Measurements from ENCODE around the gene IGFBP4. TPM values are rescaled to one million over a fixed set of nuclear protein-coding genes. Genes with fewer than 3 reads are reported as not detected.

The IGFBP4 gene
- total RNA-seq, 2 donors from 2014 or later: 81.0 to 237 TPM

DNA sequence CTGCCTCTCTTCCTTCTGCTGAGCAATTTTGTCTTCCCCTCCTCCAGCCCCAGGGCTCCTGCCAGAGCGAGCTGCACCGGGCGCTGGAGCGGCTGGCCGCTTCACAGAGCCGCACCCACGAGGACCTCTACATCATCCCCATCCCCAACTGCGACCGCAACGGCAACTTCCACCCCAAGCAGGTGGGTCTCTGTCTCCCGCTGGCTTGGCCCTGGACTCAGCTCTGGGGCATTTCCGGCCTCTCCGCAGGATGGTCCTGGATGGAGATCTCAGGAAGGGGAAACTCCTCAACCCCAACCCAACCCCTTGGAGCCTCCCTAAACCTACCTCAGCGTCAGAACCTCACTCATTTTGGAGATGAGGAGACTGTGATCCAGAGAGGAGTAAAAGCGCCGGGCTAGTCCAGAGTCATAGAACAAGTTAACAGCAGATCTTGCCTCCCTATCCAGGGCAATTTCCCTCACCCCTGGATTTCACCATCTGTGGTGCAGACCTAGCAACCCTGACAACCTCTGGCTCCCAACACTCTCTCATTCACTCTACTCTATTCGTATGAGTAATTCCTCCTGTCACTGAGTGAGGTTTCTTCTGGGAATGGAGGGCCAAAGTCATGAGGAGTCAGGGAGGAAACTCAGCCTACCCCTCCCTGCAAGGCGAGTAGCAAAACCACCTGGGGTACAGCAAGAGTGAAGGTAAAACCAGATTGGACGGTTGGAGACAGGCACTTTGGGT is 10.8 kb downstream of the IGFBP4 start:
- no peak for DNase-seq (ENCODE audit: low spot score)
- H3K36me3 ChIP-seq: peaks cover 48% of the 10 kb centered on the region
- peaks cover 0 to 80% of the 10 kb centered on the region in 2 donors for H3K4me1 ChIP-seq
- H3K27ac ChIP-seq: peak overlapping the region in 1 of 2 donors; percentile 73
- H3K9me3 ChIP-seq: no peaks in the 10 kb centered on the region
- H3K27me3 ChIP-seq: no peaks in the 10 kb centered on the region
- no peak overlapping the region for H3K4me3 ChIP-seq
- TF ChIP-seq, protein P1, sequence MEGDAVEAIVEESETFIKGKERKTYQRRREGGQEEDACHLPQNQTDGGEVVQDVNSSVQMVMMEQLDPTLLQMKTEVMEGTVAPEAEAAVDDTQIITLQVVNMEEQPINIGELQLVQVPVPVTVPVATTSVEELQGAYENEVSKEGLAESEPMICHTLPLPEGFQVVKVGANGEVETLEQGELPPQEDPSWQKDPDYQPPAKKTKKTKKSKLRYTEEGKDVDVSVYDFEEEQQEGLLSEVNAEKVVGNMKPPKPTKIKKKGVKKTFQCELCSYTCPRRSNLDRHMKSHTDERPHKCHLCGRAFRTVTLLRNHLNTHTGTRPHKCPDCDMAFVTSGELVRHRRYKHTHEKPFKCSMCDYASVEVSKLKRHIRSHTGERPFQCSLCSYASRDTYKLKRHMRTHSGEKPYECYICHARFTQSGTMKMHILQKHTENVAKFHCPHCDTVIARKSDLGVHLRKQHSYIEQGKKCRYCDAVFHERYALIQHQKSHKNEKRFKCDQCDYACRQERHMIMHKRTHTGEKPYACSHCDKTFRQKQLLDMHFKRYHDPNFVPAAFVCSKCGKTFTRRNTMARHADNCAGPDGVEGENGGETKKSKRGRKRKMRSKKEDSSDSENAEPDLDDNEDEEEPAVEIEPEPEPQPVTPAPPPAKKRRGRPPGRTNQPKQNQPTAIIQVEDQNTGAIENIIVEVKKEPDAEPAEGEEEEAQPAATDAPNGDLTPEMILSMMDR (IDR thresholded peaks at IDR 0.05): no peak

GRCh38 chr17:40454613-40454995 is 11.4 kb downstream of the IGFBP4 start:
- H3K4me3 ChIP-seq: no peak overlapping the region
- DNase-seq (ENCODE audit: low spot score): no peak
- TF ChIP-seq, protein P1 (IDR thresholded peaks at IDR 0.05): no peak
- no peaks in the 10 kb centered on the region for H3K9me3 ChIP-seq
- peak overlapping the region in 1 of 2 donors; percentile 73 for H3K27ac ChIP-seq
- H3K27me3 ChIP-seq: no peaks in the 10 kb centered on the region
- peaks cover 0 to 80% of the 10 kb centered on the region in 2 donors for H3K4me1 ChIP-seq
- H3K36me3 ChIP-seq: peaks cover 48% of the 10 kb centered on the region

DNA sequence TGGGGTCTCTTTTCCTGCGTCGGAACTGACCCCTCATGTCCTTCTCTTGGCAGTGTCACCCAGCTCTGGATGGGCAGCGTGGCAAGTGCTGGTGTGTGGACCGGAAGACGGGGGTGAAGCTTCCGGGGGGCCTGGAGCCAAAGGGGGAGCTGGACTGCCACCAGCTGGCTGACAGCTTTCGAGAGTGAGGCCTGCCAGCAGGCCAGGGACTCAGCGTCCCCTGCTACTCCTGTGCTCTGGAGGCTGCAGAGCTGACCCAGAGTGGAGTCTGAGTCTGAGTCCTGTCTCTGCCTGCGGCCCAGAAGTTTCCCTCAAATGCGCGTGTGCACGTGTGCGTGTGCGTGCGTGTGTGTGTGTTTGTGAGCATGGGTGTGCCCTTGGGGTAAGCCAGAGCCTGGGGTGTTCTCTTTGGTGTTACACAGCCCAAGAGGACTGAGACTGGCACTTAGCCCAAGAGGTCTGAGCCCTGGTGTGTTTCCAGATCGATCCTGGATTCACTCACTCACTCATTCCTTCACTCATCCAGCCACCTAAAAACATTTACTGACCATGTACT is 13.2 kb downstream of the IGFBP4 start:
- Histone ChIP-seq H3K9me3 (no peaks in the 10 kb centered on the region), H3K36me3 (peaks cover 48% of the 10 kb centered on the region)
- no peak for DNase-seq (ENCODE audit: low spot score)

DNA sequence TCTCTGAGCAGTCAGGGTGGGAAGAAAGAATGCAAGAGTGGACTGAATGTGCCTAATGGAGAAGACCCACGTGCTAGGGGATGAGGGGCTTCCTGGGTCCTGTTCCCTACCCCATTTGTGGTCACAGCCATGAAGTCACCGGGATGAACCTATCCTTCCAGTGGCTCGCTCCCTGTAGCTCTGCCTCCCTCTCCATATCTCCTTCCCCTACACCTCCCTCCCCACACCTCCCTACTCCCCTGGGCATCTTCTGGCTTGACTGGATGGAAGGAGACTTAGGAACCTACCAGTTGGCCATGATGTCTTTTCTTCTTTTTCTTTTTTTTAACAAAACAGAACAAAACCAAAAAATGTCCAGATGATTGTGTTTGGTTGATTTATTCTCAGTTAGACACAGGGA is 14.1 kb downstream of the IGFBP4 start:
- TF ChIP-seq, protein P1 (IDR thresholded peaks at IDR 0.05): no peak
- H3K27me3 ChIP-seq: no peaks in the 10 kb centered on the region
- no peaks in the 10 kb centered on the region for H3K9me3 ChIP-seq
- no peak overlapping the region for H3K4me3 ChIP-seq
- H3K36me3 ChIP-seq: peaks cover 48% of the 10 kb centered on the region
- H3K27ac ChIP-seq: peak overlapping the region in 1 of 2 donors; percentile 41
- no peak for DNase-seq (ENCODE audit: low spot score)
- H3K4me1 ChIP-seq: peaks cover 0 to 77% of the 10 kb centered on the region in 2 donors

More for the DNA sequence above, 13.2 kb downstream of the IGFBP4 start:
- TF ChIP-seq, protein P1 (IDR thresholded peaks at IDR 0.05): no peak
- Histone ChIP-seq H3K27me3 (no peaks in the 10 kb centered on the region), H3K4me3 (no peak overlapping the region), H3K27ac (peak overlapping the region; percentile 41 to 47), H3K4me1 (peaks cover 0 to 77% of the 10 kb centered on the region in 2 donors)

DNA sequence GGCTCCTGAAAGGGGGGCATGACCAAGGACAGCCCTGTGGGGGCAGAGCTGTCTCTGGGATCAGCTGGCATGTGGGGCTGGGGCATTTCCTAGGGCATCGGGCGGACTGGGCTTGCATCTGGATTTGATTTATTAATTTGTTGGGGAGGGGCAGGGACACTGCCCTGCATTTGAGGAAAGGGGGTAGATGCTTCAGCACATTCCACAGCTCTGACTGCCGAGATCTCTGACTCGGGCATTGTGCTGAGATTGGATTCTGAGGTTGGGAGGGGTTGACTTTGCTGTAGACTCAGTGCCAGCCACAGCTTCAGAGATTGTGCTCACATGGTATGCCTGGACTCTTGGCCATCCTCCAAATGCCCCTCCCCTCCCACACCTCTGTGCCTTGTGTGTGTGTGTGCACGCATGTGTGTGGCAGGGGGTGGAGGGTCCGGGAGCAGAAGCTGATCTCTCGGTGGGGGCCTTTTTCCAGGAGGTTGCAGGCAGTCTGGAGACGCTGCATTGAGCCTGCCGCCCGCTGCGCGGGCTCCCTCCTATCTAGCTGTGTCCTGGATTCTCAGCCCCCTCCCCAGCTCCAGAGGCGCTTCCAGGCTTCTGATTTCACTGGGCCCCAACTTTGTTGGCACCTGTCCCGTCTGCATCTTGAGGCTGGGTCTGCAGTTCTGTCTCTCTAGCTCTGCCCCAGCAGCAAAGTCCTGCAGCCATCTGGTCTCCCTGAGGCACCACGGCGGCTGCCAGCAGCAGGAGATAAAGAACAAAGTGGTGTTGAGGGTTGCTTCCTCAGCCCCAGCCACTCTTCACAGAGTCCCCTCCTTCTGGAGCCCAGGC is 14.9 kb downstream of the IGFBP4 start:
- DNase-seq (ENCODE audit: low spot score): no peak
- TF ChIP-seq, protein P1 (IDR thresholded peaks at IDR 0.05): no peak
- no peaks in the 10 kb centered on the region for H3K9me3 ChIP-seq
- H3K4me3 ChIP-seq: no peak overlapping the region
- H3K36me3 ChIP-seq: peaks cover 48% of the 10 kb centered on the region
- H3K27me3 ChIP-seq: no peaks in the 10 kb centered on the region
- peaks cover 0 to 77% of the 10 kb centered on the region in 2 donors for H3K4me1 ChIP-seq
- peak overlapping the region; percentile 14 to 30 for H3K27ac ChIP-seq
